Ishikawa (cell line): Measurements from ENCODE around the gene CNTNAP2.

Source experiments
- CEBPB ChIP-seq: IDR thresholded peaks from 2 replicates; pipeline ENCODE4 v1.6.1; 2012
- CREB1 ChIP-seq: IDR thresholded peaks from 2 replicates; pipeline ENCODE4 v1.6.1; 2012; ENCODE audit warnings: low read depth
- EGR1 ChIP-seq: IDR thresholded peaks from 2 replicates; pipeline ENCODE4 v1.6.1; 2012
- EP300 ChIP-seq: IDR thresholded peaks from 2 replicates; pipeline ENCODE4 v1.6.1; 2012; ENCODE audit warnings: borderline replicate concordance
- MAX ChIP-seq: IDR thresholded peaks from 2 replicates; pipeline ENCODE4 v1.6.1; 2012
- NFIC ChIP-seq: IDR thresholded peaks from 2 replicates; pipeline ENCODE4 v1.6.1; 2012
- RAD21 ChIP-seq: IDR thresholded peaks from 2 replicates; pipeline ENCODE4 v1.6.1; 2012; ENCODE audit warnings: low read depth
- REST ChIP-seq: IDR thresholded peaks from 2 replicates; pipeline ENCODE4 v1.6.1; 2012; ENCODE audit warnings: low read depth, mild to moderate bottlenecking
- TAF1 ChIP-seq: IDR thresholded peaks from 2 replicates; pipeline ENCODE4 v1.6.1; 2012; ENCODE audit warnings: low read depth, mild to moderate bottlenecking
- TCF12 ChIP-seq: IDR thresholded peaks from 2 replicates; pipeline ENCODE4 v1.6.1; 2012; ENCODE audit warnings: low read depth
- TEAD4 ChIP-seq: IDR thresholded peaks from 2 replicates; pipeline ENCODE4 v1.6.1; 2012
- USF1 ChIP-seq: IDR thresholded peaks from 2 replicates; pipeline ENCODE4 v1.6.1; 2012
- YY1 ChIP-seq: IDR thresholded peaks from 2 replicates; pipeline ENCODE4 v1.6.1; 2012; ENCODE audit warnings: low read depth
- ZBTB7A ChIP-seq: IDR thresholded peaks from 2 replicates; pipeline ENCODE4 v1.6.1; 2012; ENCODE audit warnings: low read depth

CNTNAP2 gene

GRCh38 chr7:146116521-146117222 lies at the start of gene CNTNAP2:
TSS of gene CNTNAP2 (plus strand) at chr7:146116801. CDS start at chr7:146116877, 76 bp downstream.
- no peak for TF ChIP-seq EGR1

- TF ChIP-seq TCF12 (no peak), REST (no peak), ZBTB7A (no peak)
Observed at GRCh38 chr7:146067880-146068279, 48.7 kb upstream of the CNTNAP2 start.

GRCh38 chr7:146074195-146074765 lies 42.3 kb upstream of the CNTNAP2 start:
- no peak for TF ChIP-seq TCF12
- no peak for TF ChIP-seq CEBPB
- TF ChIP-seq USF1: no peak
- TF ChIP-seq MAX: no peak
- no peak for TF ChIP-seq YY1
- TF ChIP-seq TEAD4: no peak

GRCh38 chr7:146076344-146076743 lies 40.3 kb upstream of the CNTNAP2 start:
- no peak for TF ChIP-seq CEBPB
- no peak for TF ChIP-seq TEAD4
- TF ChIP-seq EGR1: no peak
- TF ChIP-seq REST: no peak

- TF ChIP-seq CEBPB (no peak), CREB1 (no peak), NFIC (no peak), USF1 (no peak), ZBTB7A (no peak), TEAD4 (no peak), TAF1 (no peak), EP300 (no peak)
Observed at GRCh38 chr7:146084086-146084485, 32.5 kb upstream of the CNTNAP2 start.

- TF ChIP-seq RAD21 (peak; percentile 79), NFIC (no peak)
Observed at GRCh38 chr7:146090023-146090645, 26.5 kb upstream of the CNTNAP2 start.

GRCh38 chr7:146094356-146094755 lies 22.2 kb upstream of the CNTNAP2 start:
- no peak for TF ChIP-seq EGR1
- TF ChIP-seq REST: no peak
- TF ChIP-seq TCF12: no peak
